Epithelial cell of esophagus (primary cell): Measurements from ENCODE around the gene DNAJB8.
A peak's percentile ranks its signal among the peaks of the same experiment; 100 is the strongest.

Source experiments
- DNase-seq: peaks from one replicate; pipeline ENCODE4 v3.0.0; 2010; ENCODE audit warnings: low read depth
- H3K4me3 ChIP-seq: 2 replicates; pipeline ENCODE4 v1.5.1; 2011; ENCODE audit warnings: mild to moderate bottlenecking, low read length, control low read depth
- CTCF ChIP-seq: IDR thresholded peaks from 2 replicates; pipeline ENCODE4 v1.5.1; 2011; ENCODE audit warnings: low read depth, mild to moderate bottlenecking, low read length, control low read depth, inconsistent platforms; ENCODE audit not compliant: insufficient read depth; ENCODE audit errors: missing control alignments

The DNAJB8 gene

GRCh38 chr3:128486681-128487537 lies 20.2 kb upstream of the DNAJB8 start:
- peak; percentile 21 for DNase-seq
- TF ChIP-seq CTCF: no peak
- H3K4me3 ChIP-seq: peak overlapping the region; percentile 29

GRCh38 chr3:128486205-128486628 lies 19.5 kb upstream of the DNAJB8 start:
- TF ChIP-seq CTCF: no peak
- no peak for DNase-seq
- no peak overlapping the region for H3K4me3 ChIP-seq

GRCh38 chr3:128485282-128486204 lies 18.9 kb upstream of the DNAJB8 start:
- TF ChIP-seq CTCF: no peak
- no peak for DNase-seq
- H3K4me3 ChIP-seq: no peak overlapping the region

GRCh38 chr3:128484404-128485281 lies 18.0 kb upstream of the DNAJB8 start:
- DNase-seq: no peak
- no peak overlapping the region for H3K4me3 ChIP-seq
- TF ChIP-seq CTCF: no peak

GRCh38 chr3:128483657-128484403 lies 17.1 kb upstream of the DNAJB8 start:
- DNase-seq: no peak
- no peak for TF ChIP-seq CTCF
- no peak overlapping the region for H3K4me3 ChIP-seq
